ENCODE results near the gene SLC6A12.

DNA sequence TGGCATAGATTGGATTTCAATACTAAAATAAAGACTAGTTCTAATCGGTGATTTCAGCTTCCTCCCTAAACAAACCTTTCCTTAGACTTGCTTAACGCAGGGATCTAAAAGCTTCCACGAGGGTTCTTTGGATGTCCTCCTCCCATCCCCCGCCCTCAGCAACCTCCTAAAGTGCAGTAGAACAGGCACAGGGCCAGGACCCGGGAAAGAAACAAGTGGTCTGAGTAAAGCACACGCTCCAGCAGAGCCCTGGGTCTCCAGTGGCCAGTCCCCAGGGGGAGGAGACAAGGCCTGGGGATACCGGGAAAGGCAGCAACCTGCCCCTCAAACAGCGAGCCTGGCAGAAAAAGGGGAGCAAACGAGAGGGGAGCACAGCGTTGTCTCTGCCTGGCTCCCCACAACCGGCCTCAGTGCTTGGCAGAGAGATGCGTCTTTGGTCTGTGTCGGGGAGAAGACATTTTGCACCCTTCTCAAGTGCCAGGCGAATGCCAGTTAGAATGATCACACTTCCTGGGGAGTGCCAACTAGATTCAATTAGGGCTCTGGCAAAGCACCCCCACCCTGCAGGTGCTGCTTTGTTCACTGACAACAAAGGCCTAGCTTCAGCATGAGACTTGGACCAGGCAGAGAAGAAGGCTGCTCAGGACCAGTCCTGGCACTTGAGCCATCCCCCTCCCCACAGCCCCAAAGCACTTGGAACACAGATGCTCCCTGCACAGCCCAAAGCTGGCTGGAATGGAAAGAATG, 17.1 kb upstream of the SLC6A12 start:
- TF ChIP-seq, protein P1, sequence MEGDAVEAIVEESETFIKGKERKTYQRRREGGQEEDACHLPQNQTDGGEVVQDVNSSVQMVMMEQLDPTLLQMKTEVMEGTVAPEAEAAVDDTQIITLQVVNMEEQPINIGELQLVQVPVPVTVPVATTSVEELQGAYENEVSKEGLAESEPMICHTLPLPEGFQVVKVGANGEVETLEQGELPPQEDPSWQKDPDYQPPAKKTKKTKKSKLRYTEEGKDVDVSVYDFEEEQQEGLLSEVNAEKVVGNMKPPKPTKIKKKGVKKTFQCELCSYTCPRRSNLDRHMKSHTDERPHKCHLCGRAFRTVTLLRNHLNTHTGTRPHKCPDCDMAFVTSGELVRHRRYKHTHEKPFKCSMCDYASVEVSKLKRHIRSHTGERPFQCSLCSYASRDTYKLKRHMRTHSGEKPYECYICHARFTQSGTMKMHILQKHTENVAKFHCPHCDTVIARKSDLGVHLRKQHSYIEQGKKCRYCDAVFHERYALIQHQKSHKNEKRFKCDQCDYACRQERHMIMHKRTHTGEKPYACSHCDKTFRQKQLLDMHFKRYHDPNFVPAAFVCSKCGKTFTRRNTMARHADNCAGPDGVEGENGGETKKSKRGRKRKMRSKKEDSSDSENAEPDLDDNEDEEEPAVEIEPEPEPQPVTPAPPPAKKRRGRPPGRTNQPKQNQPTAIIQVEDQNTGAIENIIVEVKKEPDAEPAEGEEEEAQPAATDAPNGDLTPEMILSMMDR (IDR thresholded peaks at IDR 0.05): no peak
- no peak for TF ChIP-seq POLR2A (IDR thresholded peaks at IDR 0.05)
